Right atrium auricular region (tissue), 2 donors: ENCODE data around the gene RXFP3. TPM values are rescaled to one million over a fixed set of nuclear protein-coding genes. Genes with fewer than 3 reads are reported as not detected.

Source experiments
- DNase-seq: peaks from one replicate; pipeline ENCODE4 v3.0.0-alpha.2; 2019; ENCODE audit warnings: low spot score
- H3K27ac ChIP-seq, 2 donors: fragments of 200-600 bp; sonication (generic); 1 replicate in 1 of 2; 2 replicates in 1 of 2; pipeline ENCODE4 v1.5.1; 2016 to 2019
- H3K27me3 ChIP-seq, 2 donors: fragments of 200-600 bp; sonication (generic); one replicate each; pipeline versions ENCODE4 v1.5.1 to v1.6.0; 2017 to 2019
- H3K36me3 ChIP-seq: fragments of 200-600 bp; sonication (generic); one replicate; pipeline ENCODE4 v1.5.1; 2016
- H3K4me1 ChIP-seq, 2 donors: fragments of 200-600 bp; sonication (generic); one replicate each; pipeline versions ENCODE4 v1.5.1 to v1.6.0; 2017 to 2019
- H3K4me3 ChIP-seq, 2 donors: fragments of 200-600 bp; sonication (generic); 1 replicate in 1 of 2; 2 replicates in 1 of 2; pipeline ENCODE4 v1.5.1; 2017 to 2019; ENCODE audit warnings: mild to moderate bottlenecking in 1 of 2, moderate library complexity in 1 of 2
- H3K9me3 ChIP-seq, 2 donors: fragments of 200-600 bp; sonication (generic); one replicate each; pipeline ENCODE4 v1.5.1; 2019
- CTCF ChIP-seq, 2 donors: fragments of 200-600 bp; sonication (generic); IDR thresholded peaks; one replicate each; pipeline ENCODE4 v1.5.1; 2019; ENCODE audit warnings: antibody characterized with exemption in 2 of 2
- total RNA-seq, 2 donors: library from RNA; depleted of rRNA; stranded (reverse); fragments of >200 nt; gene quantifications; one replicate each; pipeline ENCODE4 v1.1.0, GENCODE V29; 2016

Gene RXFP3
- total RNA-seq: not detected

GRCh38 chr5:33936381-33937016, at the start of gene RXFP3:
Gene RXFP3 (plus strand): TSS chr5:33936386. CDS start chr5:33936741, 355 bp downstream.
- TF ChIP-seq CTCF (IDR thresholded peaks at IDR 0.05): no peak
- no peak for DNase-seq

GRCh38 chr5:33887268-33887667, 48.9 kb upstream of the RXFP3 start:
- H3K36me3 ChIP-seq: no peaks in the 10 kb centered on the region
- no peak overlapping the region for H3K27ac ChIP-seq
- no peak overlapping the region for H3K4me3 ChIP-seq
- no peaks in the 10 kb centered on the region for H3K9me3 ChIP-seq
- peaks cover 0 to 17% of the 10 kb centered on the region in 2 donors for H3K4me1 ChIP-seq
- no peak for TF ChIP-seq CTCF (IDR thresholded peaks at IDR 0.05)
- no peak for DNase-seq
- H3K27me3 ChIP-seq: peaks cover 0 to 6% of the 10 kb centered on the region in 2 donors

More at GRCh38 chr5:33936381-33937016, at the start of gene RXFP3:
- Histone ChIP-seq H3K4me3 (peak within 1 kb of the TSS; percentile 10 to 39), H3K9me3 (no peaks in the 10 kb centered on the region), H3K27ac (no peak within 1 kb of the TSS), H3K4me1 (peaks cover 0 to 15% of the 10 kb centered on the region in 2 donors), H3K36me3 (no peaks in the 10 kb centered on the region), H3K27me3 (peaks cover 10 to 18% of the 10 kb centered on the region in 2 donors)

- H3K36me3 ChIP-seq: no peaks in the 10 kb centered on the region
- H3K27me3 ChIP-seq: peaks cover 0 to 6% of the 10 kb centered on the region in 2 donors
- TF ChIP-seq CTCF (IDR thresholded peaks at IDR 0.05): no peak
- H3K4me1 ChIP-seq: peaks cover 0 to 22% of the 10 kb centered on the region in 2 donors
- H3K4me3 ChIP-seq: no peak overlapping the region
- no peaks in the 10 kb centered on the region for H3K9me3 ChIP-seq
- DNase-seq: no peak
- H3K27ac ChIP-seq: no peak overlapping the region
Measured at GRCh38 chr5:33888587-33888986, 47.6 kb upstream of the RXFP3 start.

GRCh38 chr5:33890131-33891032, 45.8 kb upstream of the RXFP3 start:
- Histone ChIP-seq H3K36me3 (no peaks in the 10 kb centered on the region), H3K4me3 (peak overlapping the region in 1 of 2 donors; percentile 48), H3K4me1 (peaks cover 0 to 22% of the 10 kb centered on the region in 2 donors), H3K27me3 (peaks cover 0 to 6% of the 10 kb centered on the region in 2 donors), H3K27ac (no peak overlapping the region), H3K9me3 (no peaks in the 10 kb centered on the region)
- no peak for TF ChIP-seq CTCF (IDR thresholded peaks at IDR 0.05)
- no peak for DNase-seq

GRCh38 chr5:33891446-33891787, 44.8 kb upstream of the RXFP3 start:
- Histone ChIP-seq H3K9me3 (no peaks in the 10 kb centered on the region), H3K4me1 (peaks cover 0 to 22% of the 10 kb centered on the region in 2 donors), H3K27ac (no peak overlapping the region), H3K36me3 (no peaks in the 10 kb centered on the region), H3K4me3 (peak overlapping the region; percentile 18 to 48), H3K27me3 (peaks cover 0 to 6% of the 10 kb centered on the region in 2 donors)
- TF ChIP-seq CTCF (IDR thresholded peaks at IDR 0.05): no peak
- no peak for DNase-seq
